GM12878 (cell line): ENCODE measurements around the gene COA5. TPM values are rescaled to one million over a fixed set of nuclear protein-coding genes. Genes with fewer than 3 reads are reported as not detected.

ENCODE experiments used
- ATAC-seq: fragments of 200-7000 bp; cut with Tn5 transposase; 3 replicates; pipeline ENCODE4 v1.9.1; 2020; ENCODE audit warnings: mild to moderate bottlenecking, moderate library complexity
- BruUV-seq: library from RNA; stranded (reverse); fragments of 400-500 nt; replicated peaks from 2 replicates; lab custom pipeline; 2021; lab: Mats Ljungman, UMichigan
- CTCF ChIA-PET: fragments of 300-600 bp; sonication (Branson Sonifier 250); formaldehyde crosslinking; extraction: SDS; loops from one replicate; lab custom pipeline; 2021; ENCODE audit warnings: inconsistent platforms; lab: Yijun Ruan, JAX
- POLR2A ChIA-PET: fragments of 350-600 bp; formaldehyde crosslinking; extraction: SDS; loops from one replicate; lab custom pipeline; 2021; ENCODE audit warnings: inconsistent platforms; lab: Charles Lee
- RAD21 ChIA-PET: fragments of 300-600 bp; sonication (Branson Sonifier 250); formaldehyde crosslinking; loops from one replicate; lab custom pipeline; 2023; ENCODE audit warnings: antibody characterized with exemption; ENCODE audit not compliant: unreplicated experiment; lab: Charles Lee
- SMC1A ChIA-PET: fragments of 300-600 bp; sonication (Branson Sonifier 250); formaldehyde crosslinking; loops from one replicate; lab custom pipeline; 2023; ENCODE audit not compliant: unreplicated experiment, uncharacterized antibody; lab: Charles Lee
- DNase-seq: peaks from one replicate; pipeline ENCODE4 v3.0.0-alpha.2; 2011; ENCODE audit warnings: low read depth, low spot score
- FAIRE-seq: peaks from 3 replicates; lab custom pipeline; 2011; peaks lifted over from hg19 to GRCh38; lab: Jason Lieb, UNC
- H2AFZ ChIP-seq: 2 replicates; pipeline ENCODE4 v1.6.0; 2011; ENCODE audit warnings: low read depth, low read length, control low read depth; ENCODE audit not compliant: control insufficient read depth
- H3K27ac ChIP-seq: 2 replicates; pipeline ENCODE4 v1.5.1; 2011; ENCODE audit warnings: control low read depth; ENCODE audit not compliant: control insufficient read depth, insufficient read depth
- H3K27me3 ChIP-seq, 2 experiments: replicated peaks in 1 of 2; 2 replicates each; pipeline versions ENCODE4 v1.6.0 to v1.6.1; 2011; ENCODE audit warnings: low read length in 1 of 2; ENCODE audit not compliant: control insufficient read depth in 2 of 2, insufficient read depth in 2 of 2
- H3K36me3 ChIP-seq, 2 experiments: 2 replicates each; pipeline ENCODE4 v1.5.1; 2011; ENCODE audit warnings: low read length in 1 of 2; ENCODE audit not compliant: control insufficient read depth in 2 of 2, insufficient read depth in 2 of 2
- H3K4me1 ChIP-seq: 2 replicates; pipeline ENCODE4 v1.6.1; 2011; ENCODE audit warnings: mild to moderate bottlenecking, low read length, moderate library complexity, mixed read lengths; ENCODE audit not compliant: control insufficient read depth, insufficient read depth
- H3K4me2 ChIP-seq: 2 replicates; pipeline ENCODE4 v1.6.0; 2011; ENCODE audit warnings: control low read depth; ENCODE audit not compliant: control insufficient read depth, insufficient read depth
- H3K4me3 ChIP-seq: fragments of 200-600 bp; sonication (generic); 2 replicates; pipeline ENCODE4 v1.5.1; 2016
- H3K79me2 ChIP-seq: 2 replicates; pipeline ENCODE4 v1.6.0; 2011; ENCODE audit warnings: low read length; ENCODE audit not compliant: control insufficient read depth, insufficient read depth
- H3K9ac ChIP-seq: 2 replicates; pipeline ENCODE4 v1.8.0; 2011; ENCODE audit warnings: low read length, control low read depth, mixed read lengths; ENCODE audit not compliant: control insufficient read depth, insufficient read depth
- H3K9me3 ChIP-seq: replicated peaks from 3 replicates; pipeline ENCODE4 v1.5.1; 2011; ENCODE audit warnings: mild to moderate bottlenecking, low read length; ENCODE audit not compliant: control insufficient read depth, insufficient read depth
- H4K20me1 ChIP-seq: 2 replicates; pipeline ENCODE4 v1.6.0; 2011; ENCODE audit not compliant: control insufficient read depth, insufficient read depth
- CUX1 ChIP-seq: IDR thresholded peaks from 2 replicates; pipeline ENCODE4 v1.6.1; 2012; ENCODE audit warnings: improper control_type of control experiment, low read depth, low read length; ENCODE audit not compliant: insufficient replicate concordance
- EGR1 ChIP-seq, 2 experiments: IDR thresholded peaks; 1 replicate in 1 of 2; 2 replicates in 1 of 2; pipeline ENCODE4 v1.6.1; 2011 to 2012; ENCODE audit warnings: low read depth in 2 of 2, low read length in 2 of 2, borderline replicate concordance in 1 of 2, mild to moderate bottlenecking in 1 of 2, moderate library complexity in 1 of 2
- MYB ChIP-seq: fragments of 150-350 bp; IDR thresholded peaks from 2 replicates; pipeline ENCODE4 v1.6.1; 2014; ENCODE audit warnings: mild to moderate bottlenecking, low read depth, low read length, borderline replicate concordance
- REST ChIP-seq: IDR thresholded peaks from 2 replicates; pipeline ENCODE4 v1.6.1; 2012; ENCODE audit warnings: mild to moderate bottlenecking, low read depth, low read length
- ZBED1 ChIP-seq: IDR thresholded peaks from 2 replicates; pipeline ENCODE4 v1.6.1; 2016; ENCODE audit warnings: borderline replicate concordance
- WGBS: methylation state at CpG from one replicate; pipeline ENCODE4 v1.1.6; 2016; ENCODE audit warnings: low lambda C conversion rate; ENCODE audit not compliant: insufficient replicate concordance, insufficient coverage; ENCODE audit errors: missing lambda C conversion rate; 5-methylcytosine and 5-hydroxymethylcytosine counted together
- in situ Hi-C: fragments of 300-500 bp; cut with MboI; formaldehyde crosslinking; loops from 9 replicates; pipeline ENCODE4 v1.14.3; 2018; ENCODE audit warnings: mixed read lengths
- intact Hi-C: fragments of 100-400 bp; cut with micrococcal nuclease; formaldehyde crosslinking; loops from one replicate; pipeline ENCODE4 v1.14.2; 2022; ENCODE audit not compliant: unreplicated experiment
- polyA plus RNA-seq, 11 experiments: library from polyadenylated mRNA; depleted of rRNA in 4 of 11; unstranded in 6 of 11; stranded (reverse) in 5 of 11; fragments of >200 nt; fragmentation: Nextera tagmentation in 4 of 11; fragmentation: Illumina TruSeq in 1 of 11; extraction: Ambion mirVana in 4 of 11; extraction: Trizol in 1 of 11; gene quantifications; 1 replicate in 1 of 11; 2 replicates in 10 of 11; pipeline versions ENCODE4 v1.2.1 to v1.2.3, GENCODE V29; 2011 to 2016; ENCODE audit warnings: inconsistent platforms in 2 of 11, missing spikeins in 2 of 11, low read depth in 1 of 11
- total RNA-seq, 4 experiments: library from RNA; depleted of rRNA in 3 of 4; stranded (reverse); fragments of >200 nt in 3 of 4; fragmentation: Illumina TruSeq in 1 of 4; extraction: Trizol in 1 of 4; gene quantifications; 2 replicates each; pipeline versions ENCODE4 v1.2.1 to v1.2.3, GENCODE V29; 2013 to 2021

COA5 gene
- total and polyA plus RNA-seq, 10 of the 15 experiments (the other 5 are each of a cell fraction or from before 2014, with no cell fraction given) = 20.7 to 63.3 (median 37.9) TPM

- TF ChIP-seq ZBED1 (no peak), CUX1 (no peak), MYB (no peak)
- TF ChIP-seq, all 136 proteins: peak for 3
Measured at GRCh38 chr2:98551316-98551715, 57.0 kb downstream of the COA5 start (continued).

- no peaks in the 10 kb centered on the region for H3K9me3 ChIP-seq
- SMC1A ChIA-PET = interaction anchor here (1.9 kb wide), 1 partner anchor 137 kb away, joined by 5 read pairs; no protein-coding TSS in a partner anchor
- POLR2A ChIA-PET = no interaction called here
- peaks cover 54% of the 10 kb centered on the region for H3K4me1 ChIP-seq
- H3K4me2 ChIP-seq = no peak overlapping the region
- ATAC-seq = no peak
- DNase-seq = no peak
- no peaks in the 10 kb centered on the region for H4K20me1 ChIP-seq
- peaks cover 56 to 59% of the 10 kb centered on the region in 2 experiments for H3K36me3 ChIP-seq
- peak overlapping the region; percentile 62; the same call in 1 of the 2 replicates for H3K27ac ChIP-seq
- in situ Hi-C loops (no loop called here), intact Hi-C loops (no loop called here)
- CTCF ChIA-PET = interaction anchor here (1.6 kb wide), 1 partner anchor 80 kb away, joined by 3 read pairs; no protein-coding TSS in a partner anchor
- RAD21 ChIA-PET = no interaction called here
- H2AFZ ChIP-seq = no peak overlapping the region
- no peaks in the 10 kb centered on the region for H3K27me3 ChIP-seq
- H3K4me3 ChIP-seq = no peak overlapping the region
- H3K9ac ChIP-seq = peak overlapping the region; percentile 30; the same call in 1 of the 2 replicates
- FAIRE-seq = no peak
- no peaks in the 10 kb centered on the region for H3K79me2 ChIP-seq
- no TSS peak for BruUV-seq
- 100% methylated on average over 3 of the region's 4 CpGs for WGBS
- TF ChIP-seq CUX1 = no peak
- TF ChIP-seq EGR1 (IDR thresholded peaks at IDR 0.05; ENCODE audit: borderline replicate concordance in 1 of 2, low read depth in 2 of 2, low read length in 2 of 2) = no peak
- TF ChIP-seq REST = no peak
Measured at GRCh38 chr2:98550165-98550564, 58.1 kb downstream of the COA5 start.
